ENCODE results near the gene PTMS. TPM values are rescaled to one million over a fixed set of nuclear protein-coding genes. Genes with fewer than 3 reads are reported as not detected.

PTMS gene
- total and polyA plus RNA-seq, 2 of the 13 experiments (the other 11 are each of a cell fraction or from before 2014, with no cell fraction given): 40.5 to 82.4 TPM

- no peak for TF ChIP-seq AHDC1 (CRISPR knock-in tag; IDR thresholded peaks at IDR 0.05; ENCODE audit: borderline replicate concordance)
- TF ChIP-seq MED13 (CRISPR knock-in tag; IDR thresholded peaks at IDR 0.05): no peak
- no peak for TF ChIP-seq RNF219 (CRISPR knock-in tag; IDR thresholded peaks at IDR 0.05)
- TF ChIP-seq POGK (CRISPR knock-in tag; conservative IDR thresholded peaks at IDR 0.05): peak; percentile 49; the same call in 1 of the 2 replicates
- TF ChIP-seq ELF4 (CRISPR knock-in tag; IDR thresholded peaks at IDR 0.05; ENCODE audit: borderline replicate concordance): no peak
- peak; percentile 59 for TF ChIP-seq NR2F6 (IDR thresholded peaks at IDR 0.05)
- peak; percentile 46; the same call in 1 of the 2 replicates for TF ChIP-seq NR2F6 (CRISPR knock-in tag; IDR thresholded peaks at IDR 0.05)
- TF ChIP-seq ZNF773 (CRISPR knock-in tag; IDR thresholded peaks at IDR 0.05; ENCODE audit: borderline replicate concordance): no peak
- TF ChIP-seq ADNP (CRISPR knock-in tag; IDR thresholded peaks at IDR 0.05): no peak
- TF ChIP-seq ZFP1 (CRISPR knock-in tag; IDR thresholded peaks at IDR 0.05): 0 out of 2 replicates have a peak, but pooled peaks have one; percentile 43
- peak; percentile 64; the same call in 1 of the 2 replicates for TF ChIP-seq ZNF205 (CRISPR knock-in tag; IDR thresholded peaks at IDR 0.05)
- TF ChIP-seq MXD4 (CRISPR knock-in tag; IDR thresholded peaks at IDR 0.05): peak; percentile 65; the same call in 1 of the 2 replicates
- no peak for TF ChIP-seq SRSF1 (optimal IDR thresholded peaks at IDR 0.05; ENCODE audit: low read depth, low read length)
- TF ChIP-seq PATZ1 (CRISPR knock-in tag; IDR thresholded peaks at IDR 0.05): peak; percentile 88
- TF ChIP-seq SP2 (CRISPR knock-in tag; IDR thresholded peaks at IDR 0.05): no peak; the same call in 1 of the 2 replicates
- TF ChIP-seq YEATS4 (CRISPR knock-in tag; IDR thresholded peaks at IDR 0.05; ENCODE audit: borderline replicate concordance): peak; percentile 56; the same call in 1 of the 2 replicates
- peak; percentile 86 for TF ChIP-seq MAX (IDR thresholded peaks at IDR 0.05)
These were observed 12.7 kb downstream of the PTMS start (continued) for GRCh38 chr12:6778574-6779550.

Measured in HepG2 (cell line).